ENCODE results near the gene MACROH2A1. TPM values are rescaled to one million over a fixed set of nuclear protein-coding genes. Genes with fewer than 3 reads are reported as not detected.

The MACROH2A1 gene
- total and polyA plus RNA-seq, 9 of the 15 experiments (the other 6 are each of a cell fraction or from before 2014, with no cell fraction given), result 44.9 to 289 (median 193) TPM

DNA sequence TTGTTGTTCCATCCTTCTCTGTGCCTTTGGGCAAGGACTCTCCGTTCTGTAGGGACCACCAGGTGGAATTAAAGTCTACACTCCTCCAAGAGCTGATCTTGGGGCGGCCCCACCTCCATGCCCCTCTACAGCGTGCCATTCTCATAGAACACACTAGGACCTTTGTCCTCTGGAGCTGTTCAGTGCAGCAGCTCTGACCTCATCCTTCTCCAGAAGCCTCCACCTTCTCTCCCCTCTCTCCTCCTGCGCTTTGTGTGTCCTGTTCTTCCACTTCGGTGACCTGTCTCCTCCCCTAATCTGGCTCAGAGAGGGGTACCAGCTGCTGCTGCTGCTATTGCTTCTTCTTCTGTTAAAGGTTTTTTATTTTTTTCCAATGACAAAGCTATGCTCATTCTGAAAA lies 1.8 kb upstream of the MACROH2A1 start:
- FAIRE-seq (no peak), ATAC-seq (no peak), DNase-seq (ENCODE audit: extremely low read depth in 1 of 4, low spot score in 3 of 4) (no peak)
- H3K9me1 ChIP-seq (ENCODE audit: control insufficient read depth, insufficient read depth, low read length), result peaks cover 5% of the 10 kb centered on the region
- H3K79me2 ChIP-seq (ENCODE audit: control insufficient read depth, insufficient read depth, low read length), result peaks cover 38% of the 10 kb centered on the region
- no peaks in the 10 kb centered on the region for H3K9me3 ChIP-seq (replicated peaks; ENCODE audit: control insufficient read depth, insufficient read depth, low read depth, low read length)
- H4K20me1 ChIP-seq (replicated peaks; ENCODE audit: control insufficient read depth, insufficient read depth, low read length), result peaks cover 16% of the 10 kb centered on the region
- intact Hi-C loops (cut with micrococcal nuclease) (no loop called here), in situ Hi-C loops (cut with MboI) (no loop called here)
- 69% methylated on average over 5 of the region's 5 CpGs for WGBS (ENCODE audit: insufficient coverage, low coverage, missing lambda C conversion rate)
- no peak overlapping the region for H3K4me3 ChIP-seq
- 0 out of 2 replicates have a peak overlapping the region, but pooled peaks have one; percentile 27 for H2AFZ ChIP-seq (ENCODE audit: low read depth, low read length)
- H3K36me3 ChIP-seq (ENCODE audit: control insufficient read depth, insufficient read depth, low read length), result peaks cover 15% of the 10 kb centered on the region
- CTCF ChIA-PET (ENCODE audit: low intra/inter-chr PET ratio), result no interaction called here
- H3K27ac ChIP-seq (ENCODE audit: extremely low read depth, low read depth, low read length), result no peak overlapping the region
- POLR2A ChIA-PET, result interaction anchor here (0.6 to 1.3 kb wide), 4 partner anchors 9 to 877 kb away, joined by 3 to 4 read pairs (median 3); no protein-coding TSS in a partner anchor
- BruUV-seq (replicated peaks), result no TSS peak
- no peaks in the 10 kb centered on the region for H3K27me3 ChIP-seq (ENCODE audit: control insufficient read depth in 2 of 2, insufficient read depth in 2 of 2, low read length in 2 of 2)
- TF ChIP-seq ZFP91 (CRISPR knock-in tag; IDR thresholded peaks at IDR 0.05) (no peak), POLR3G (IDR thresholded peaks at IDR 0.05; ENCODE audit: extremely low read depth, insufficient read length, insufficient replicate concordance) (no peak), SPI1 (IDR thresholded peaks at IDR 0.05; ENCODE audit: borderline replicate concordance, low read depth, low read length) (no peak), ZNF644 (tag; IDR thresholded peaks at IDR 0.05; ENCODE audit: low read depth) (no peak), ATF7 (IDR thresholded peaks at IDR 0.05) (no peak), KLF13 (tag; IDR thresholded peaks at IDR 0.05; ENCODE audit: borderline replicate concordance, low read depth) (no peak), HIVEP1 (CRISPR knock-in tag; IDR thresholded peaks at IDR 0.05) (no peak), MCM2 (IDR thresholded peaks at IDR 0.05; ENCODE audit: low read depth) (no peak), PRDM10 (IDR thresholded peaks at IDR 0.05; ENCODE audit: partially characterized antibody) (no peak), MCM3 (IDR thresholded peaks at IDR 0.05) (no peak), SUPT5H (IDR thresholded peaks at IDR 0.05) (no peak), THRB (CRISPR knock-in tag; conservative IDR thresholded peaks at IDR 0.05) (no peak), EZH2 (IDR thresholded peaks at IDR 0.05; ENCODE audit: borderline replicate concordance, low read depth, low read length) (no peak), ZNF184 (CRISPR knock-in tag; IDR thresholded peaks at IDR 0.05) (no peak)
- TF ChIP-seq, protein P1, sequence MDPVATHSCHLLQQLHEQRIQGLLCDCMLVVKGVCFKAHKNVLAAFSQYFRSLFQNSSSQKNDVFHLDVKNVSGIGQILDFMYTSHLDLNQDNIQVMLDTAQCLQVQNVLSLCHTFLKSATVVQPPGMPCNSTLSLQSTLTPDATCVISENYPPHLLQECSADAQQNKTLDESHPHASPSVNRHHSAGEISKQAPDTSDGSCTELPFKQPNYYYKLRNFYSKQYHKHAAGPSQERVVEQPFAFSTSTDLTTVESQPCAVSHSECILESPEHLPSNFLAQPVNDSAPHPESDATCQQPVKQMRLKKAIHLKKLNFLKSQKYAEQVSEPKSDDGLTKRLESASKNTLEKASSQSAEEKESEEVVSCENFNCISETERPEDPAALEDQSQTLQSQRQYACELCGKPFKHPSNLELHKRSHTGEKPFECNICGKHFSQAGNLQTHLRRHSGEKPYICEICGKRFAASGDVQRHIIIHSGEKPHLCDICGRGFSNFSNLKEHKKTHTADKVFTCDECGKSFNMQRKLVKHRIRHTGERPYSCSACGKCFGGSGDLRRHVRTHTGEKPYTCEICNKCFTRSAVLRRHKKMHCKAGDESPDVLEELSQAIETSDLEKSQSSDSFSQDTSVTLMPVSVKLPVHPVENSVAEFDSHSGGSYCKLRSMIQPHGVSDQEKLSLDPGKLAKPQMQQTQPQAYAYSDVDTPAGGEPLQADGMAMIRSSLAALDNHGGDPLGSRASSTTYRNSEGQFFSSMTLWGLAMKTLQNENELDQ (CRISPR knock-in tag; IDR thresholded peaks at IDR 0.05; ENCODE audit: borderline replicate concordance), result no peak
- peaks cover 30% of the 10 kb centered on the region in 2 experiments for H3K4me1 ChIP-seq (replicated peaks in 1 of 2; ENCODE audit: control insufficient read depth in 2 of 2, insufficient read depth in 2 of 2, low read length in 2 of 2)
- no peak overlapping the region for H3K4me2 ChIP-seq (ENCODE audit: insufficient read depth, low read length)
- no peak overlapping the region for H3K9ac ChIP-seq (ENCODE audit: insufficient read depth in 1 of 2, low read depth in 2 of 2, low read length in 2 of 2)

Data from K562 (cell line).